ENCODE measurements around the gene ZNF780A.

Gene ZNF780A

GRCh38 chr19:40070058-40070457, 20.7 kb downstream of the ZNF780A start:
- no peak overlapping the region for H3K27ac Mint-ChIP-seq
- H3K4me1 Mint-ChIP-seq = no peaks in the 10 kb centered on the region
- H3K36me3 Mint-ChIP-seq (ENCODE audit: low read depth) = peaks cover 72% of the 10 kb centered on the region
- TF ChIP-seq CTCF (IDR thresholded peaks at IDR 0.05; ENCODE audit: unreplicated experiment in 3 of 3) = no peak
- H3K4me3 Mint-ChIP-seq = no peak overlapping the region
- H3K27me3 Mint-ChIP-seq (ENCODE audit: low read depth) = no peaks in the 10 kb centered on the region
- H3K9me3 Mint-ChIP-seq = peaks cover 65% of the 10 kb centered on the region

- Mint-ChIP-seq H3K27ac (no peak overlapping the region), H3K4me3 (no peak overlapping the region), H3K36me3 (ENCODE audit: low read depth) (peaks cover 28% of the 10 kb centered on the region), H3K4me1 (peaks cover 15% of the 10 kb centered on the region), H3K9me3 (peaks cover 55% of the 10 kb centered on the region), H3K27me3 (ENCODE audit: low read depth) (no peaks in the 10 kb centered on the region)
- no peak for TF ChIP-seq CTCF (IDR thresholded peaks at IDR 0.05; ENCODE audit: unreplicated experiment in 3 of 3)
Observed at GRCh38 chr19:40059624-40060023, 31.1 kb downstream of the ZNF780A start.

- peaks cover 51% of the 10 kb centered on the region for H3K36me3 Mint-ChIP-seq (ENCODE audit: low read depth)
- peak overlapping the region; percentile 99 to 100 (median 99) for H3K4me3 Mint-ChIP-seq
- H3K4me1 Mint-ChIP-seq = peaks cover 21% of the 10 kb centered on the region
- TF ChIP-seq CTCF (IDR thresholded peaks at IDR 0.05; ENCODE audit: unreplicated experiment in 3 of 3) = no peak
- no peaks in the 10 kb centered on the region for H3K27me3 Mint-ChIP-seq (ENCODE audit: low read depth)
- no peak overlapping the region for H3K27ac Mint-ChIP-seq
- H3K9me3 Mint-ChIP-seq = peaks cover 64% of the 10 kb centered on the region
Observed at GRCh38 chr19:40057166-40057565, 33.6 kb downstream of the ZNF780A start.

- Mint-ChIP-seq H3K27me3 (ENCODE audit: low read depth) (no peaks in the 10 kb centered on the region), H3K4me3 (peak overlapping the region; percentile 99 to 100 (median 99)), H3K27ac (peak overlapping the region; percentile 75 to 94 (median 94)), H3K4me1 (peaks cover 21% of the 10 kb centered on the region), H3K9me3 (peaks cover 63% of the 10 kb centered on the region), H3K36me3 (ENCODE audit: low read depth) (peaks cover 56% of the 10 kb centered on the region)
- TF ChIP-seq CTCF (IDR thresholded peaks at IDR 0.05; ENCODE audit: unreplicated experiment in 3 of 3) = no peak
Observed at GRCh38 chr19:40056505-40056904, 34.2 kb downstream of the ZNF780A start.

- Mint-ChIP-seq H3K4me3 (peak within 1 kb of the TSS; percentile 99 to 100 (median 99)), H3K36me3 (ENCODE audit: low read depth) (peaks cover 62% of the 10 kb centered on the region), H3K4me1 (peaks cover 21% of the 10 kb centered on the region), H3K27me3 (ENCODE audit: low read depth) (no peaks in the 10 kb centered on the region), H3K9me3 (peaks cover 66% of the 10 kb centered on the region), H3K27ac (peak within 1 kb of the TSS; percentile 75 to 94 (median 94))
- no peak for TF ChIP-seq CTCF (IDR thresholded peaks at IDR 0.05; ENCODE audit: unreplicated experiment in 3 of 3)
Observed at GRCh38 chr19:40055832-40056504, 34.8 kb downstream of the ZNF780A start, which contains the start of gene ZNF780B. Gene ZNF780B (minus strand): TSS chr19:40056231. CDS start chr19:40050332, 5,899 bp downstream.

- Mint-ChIP-seq H3K4me3 (peak overlapping the region; percentile 99 to 100 (median 99)), H3K27ac (no peak overlapping the region), H3K27me3 (ENCODE audit: low read depth) (peaks cover 3% of the 10 kb centered on the region), H3K4me1 (peaks cover 21% of the 10 kb centered on the region), H3K9me3 (peaks cover 69% of the 10 kb centered on the region), H3K36me3 (ENCODE audit: low read depth) (peaks cover 70% of the 10 kb centered on the region)
- TF ChIP-seq CTCF (IDR thresholded peaks at IDR 0.05; ENCODE audit: unreplicated experiment in 3 of 3) = no peak
Observed at GRCh38 chr19:40055049-40055448, 35.7 kb downstream of the ZNF780A start.

All from nephron (organoid).